ENCODE results near the gene METTL14. TPM values are rescaled to one million over a fixed set of nuclear protein-coding genes. Genes with fewer than 3 reads are reported as not detected.

The METTL14 gene
- total RNA-seq, 2 donors from 2014 or later, result 34.7 to 38.1 TPM

- Histone ChIP-seq H3K36me3 (no peaks in the 10 kb centered on the region), H3K27ac (no peak overlapping the region), H3K4me3 (no peak overlapping the region), H3K4me1 (replicated peaks) (no peaks in the 10 kb centered on the region), H3K9me3 (no peaks in the 10 kb centered on the region), H3K27me3 (replicated peaks; ENCODE audit: insufficient read depth) (no peaks in the 10 kb centered on the region)
- intact Hi-C loops (cut with DNase I), result no loop called here
- no peak for DNase-seq (ENCODE audit: low spot score)
- TF ChIP-seq POLR2A (IDR thresholded peaks at IDR 0.05), result no peak
- peak in 2 of 4 experiments; percentile 7 to 20 for TF ChIP-seq CTCF (IDR thresholded peaks at IDR 0.05)
- no peak for TF ChIP-seq POLR2AphosphoS5 (IDR thresholded peaks at IDR 0.05)
- WGBS, result 37% methylated on average over 1 of the region's 1 CpG
Measured at GRCh38 chr4:118682928-118683327, 2.3 kb upstream of the METTL14 start.

- no peak overlapping the region for H3K27ac ChIP-seq
- H3K4me3 ChIP-seq, result no peak overlapping the region
- no peaks in the 10 kb centered on the region for H3K27me3 ChIP-seq (replicated peaks; ENCODE audit: insufficient read depth)
- 20% methylated on average over 2 of the region's 2 CpGs for WGBS
- no peaks in the 10 kb centered on the region for H3K4me1 ChIP-seq (replicated peaks)
- H3K9me3 ChIP-seq, result no peaks in the 10 kb centered on the region
- TF ChIP-seq POLR2A (IDR thresholded peaks at IDR 0.05) (no peak), POLR2AphosphoS5 (IDR thresholded peaks at IDR 0.05) (no peak), CTCF (IDR thresholded peaks at IDR 0.05) (no peak)
- intact Hi-C loops (cut with DNase I), result no loop called here
- DNase-seq (ENCODE audit: low spot score), result no peak
- H3K36me3 ChIP-seq, result no peaks in the 10 kb centered on the region
Measured at GRCh38 chr4:118683513-118683912, 1.7 kb upstream of the METTL14 start.

- Histone ChIP-seq H3K9me3 (no peaks in the 10 kb centered on the region), H3K36me3 (no peaks in the 10 kb centered on the region), H3K4me3 (no peak overlapping the region), H3K27ac (no peak overlapping the region), H3K27me3 (replicated peaks; ENCODE audit: insufficient read depth) (no peaks in the 10 kb centered on the region), H3K4me1 (replicated peaks) (no peaks in the 10 kb centered on the region)
- intact Hi-C loops (cut with DNase I), result no loop called here
- 67% methylated on average over 2 of the region's 2 CpGs for WGBS
- no peak for TF ChIP-seq POLR2AphosphoS5 (IDR thresholded peaks at IDR 0.05)
- no peak for TF ChIP-seq POLR2A (IDR thresholded peaks at IDR 0.05)
- no peak for TF ChIP-seq CTCF (IDR thresholded peaks at IDR 0.05)
- DNase-seq (ENCODE audit: low spot score), result no peak
Measured at GRCh38 chr4:118703118-118703517, 17.9 kb downstream of the METTL14 start.

GRCh38 chr4:118711052-118711451 lies 25.9 kb downstream of the METTL14 start:
- WGBS, result 77% methylated on average over 2 of the region's 2 CpGs
- no peaks in the 10 kb centered on the region for H3K4me1 ChIP-seq (replicated peaks)
- H3K36me3 ChIP-seq, result peaks cover 0 to 4% of the 10 kb centered on the region in 2 donors
- no peak for DNase-seq (ENCODE audit: low spot score)
- intact Hi-C loops (cut with DNase I), result no loop called here
- no peaks in the 10 kb centered on the region for H3K9me3 ChIP-seq
- no peaks in the 10 kb centered on the region for H3K27me3 ChIP-seq (replicated peaks; ENCODE audit: insufficient read depth)
- no peak for TF ChIP-seq CTCF (IDR thresholded peaks at IDR 0.05)
- no peak overlapping the region for H3K4me3 ChIP-seq
- H3K27ac ChIP-seq, result no peak overlapping the region

GRCh38 chr4:118712872-118713271 lies 27.7 kb downstream of the METTL14 start:
- Histone ChIP-seq H3K4me1 (replicated peaks) (no peaks in the 10 kb centered on the region), H3K9me3 (no peaks in the 10 kb centered on the region), H3K27ac (no peak overlapping the region), H3K4me3 (no peak overlapping the region), H3K27me3 (replicated peaks; ENCODE audit: insufficient read depth) (no peaks in the 10 kb centered on the region), H3K36me3 (peaks cover 0 to 4% of the 10 kb centered on the region in 2 donors)
- TF ChIP-seq POLR2A (IDR thresholded peaks at IDR 0.05) (no peak), CTCF (IDR thresholded peaks at IDR 0.05) (no peak), POLR2AphosphoS5 (IDR thresholded peaks at IDR 0.05) (no peak)
- DNase-seq (ENCODE audit: low spot score), result no peak
- intact Hi-C loops (cut with DNase I), result no loop called here
- WGBS, result 84% methylated on average over 1 of the region's 1 CpG

Measured in prostate gland (tissue), 2 donors.